Measurements from ENCODE around the gene FLT4.

Gene FLT4

GRCh38 chr5:180607861-180608571, 41.4 kb downstream of the FLT4 start:
- DNase-seq (ENCODE audit: low read depth) = no peak

- no peak for DNase-seq (ENCODE audit: low read depth)
Observed at GRCh38 chr5:180606215-180606785, 43.1 kb downstream of the FLT4 start.

- DNase-seq (ENCODE audit: low read depth) = peak; percentile 13
Observed at GRCh38 chr5:180605554-180606214, 43.7 kb downstream of the FLT4 start.

GRCh38 chr5:180604271-180604670, 45.1 kb downstream of the FLT4 start:
- no peak for DNase-seq (ENCODE audit: low read depth)

GRCh38 chr5:180603076-180603594, 46.3 kb downstream of the FLT4 start:
- DNase-seq (ENCODE audit: low read depth) = no peak

- DNase-seq (ENCODE audit: low read depth) = no peak
Observed at GRCh38 chr5:180602481-180603075, 46.8 kb downstream of the FLT4 start.

- no peak for DNase-seq (ENCODE audit: low read depth)
Observed at GRCh38 chr5:180601591-180602480, 47.6 kb downstream of the FLT4 start.

GRCh38 chr5:180600554-180601041, 48.8 kb downstream of the FLT4 start:
- no peak for DNase-seq (ENCODE audit: low read depth)

GRCh38 chr5:180599981-180600553, 49.3 kb downstream of the FLT4 start:
- DNase-seq (ENCODE audit: low read depth) = no peak

- no peak for DNase-seq (ENCODE audit: low read depth)
Observed at GRCh38 chr5:180599590-180599914, 49.8 kb downstream of the FLT4 start.

- DNase-seq (ENCODE audit: low read depth) = no peak
Observed at GRCh38 chr5:180598797-180599589, 50.4 kb downstream of the FLT4 start.

- no peak for DNase-seq (ENCODE audit: low read depth)
Observed at GRCh38 chr5:180598316-180598701, 51.1 kb downstream of the FLT4 start.

- no peak for DNase-seq (ENCODE audit: low read depth)
Observed at GRCh38 chr5:180596668-180597231, 52.6 kb downstream of the FLT4 start.

- no peak for DNase-seq (ENCODE audit: low read depth)
Observed at GRCh38 chr5:180596115-180596667, 53.2 kb downstream of the FLT4 start.

- no peak for DNase-seq (ENCODE audit: low read depth)
Observed at GRCh38 chr5:180595381-180596114, 53.9 kb downstream of the FLT4 start.

GRCh38 chr5:180595046-180595379, 54.4 kb downstream of the FLT4 start:
- DNase-seq (ENCODE audit: low read depth) = no peak

- no peak for DNase-seq (ENCODE audit: low read depth)
Observed at GRCh38 chr5:180594311-180595045, 54.9 kb downstream of the FLT4 start.

- no peak for DNase-seq (ENCODE audit: low read depth)
Observed at GRCh38 chr5:180593446-180594206, 55.8 kb downstream of the FLT4 start.
